Ishikawa (cell line): ENCODE measurements around the gene TOGARAM1.

Experiments used
- EP300 ChIP-seq: IDR thresholded peaks from 2 replicates; pipeline ENCODE4 v1.6.1; 2012; ENCODE audit warnings: borderline replicate concordance
- RAD21 ChIP-seq: IDR thresholded peaks from 2 replicates; pipeline ENCODE4 v1.6.1; 2012; ENCODE audit warnings: low read depth
- USF1 ChIP-seq: IDR thresholded peaks from 2 replicates; pipeline ENCODE4 v1.6.1; 2012

- TF ChIP-seq EP300 (no peak), RAD21 (no peak), USF1 (no peak)
Observed at GRCh38 chr14:44951051-44951450, 10.9 kb upstream of the TOGARAM1 start.
